ENCODE measurements around the gene DNMT3A.
A peak's percentile ranks its signal among the peaks of the same experiment; 100 is the strongest.

DNMT3A gene

GRCh38 chr2:25266399-25266798, 75.3 kb downstream of the DNMT3A start:
- H3K27ac ChIP-seq (ENCODE audit: low read length, poor library complexity, severe bottlenecking) = no peak overlapping the region
- no peak overlapping the region for H2BK5ac ChIP-seq (ENCODE audit: low read depth, low read length, poor library complexity, severe bottlenecking)
- no peak overlapping the region for H3K9ac ChIP-seq (ENCODE audit: low read length)
- no peak overlapping the region for H2AK5ac ChIP-seq (ENCODE audit: low read length, severe bottlenecking)
- no peak overlapping the region for H3K4me2 ChIP-seq (ENCODE audit: low read length, poor library complexity, severe bottlenecking)
- no peak overlapping the region for H4K91ac ChIP-seq (ENCODE audit: low read length)
- H3K9me3 ChIP-seq (ENCODE audit: control insufficient read depth, low read length) = no peaks in the 10 kb centered on the region
- no peak overlapping the region for H4K8ac ChIP-seq (ENCODE audit: low read length)
- no peak overlapping the region for H2BK12ac ChIP-seq (ENCODE audit: low read length in 2 of 2)
- no peak overlapping the region for H2BK120ac ChIP-seq (ENCODE audit: low read depth, low read length)
- no peak overlapping the region for H2AFZ ChIP-seq (ENCODE audit: low read depth, low read length)
- H3K18ac ChIP-seq (ENCODE audit: low read depth in 1 of 2, low read length in 2 of 2) = no peak overlapping the region
- peaks cover 13% of the 10 kb centered on the region for H3K4me1 ChIP-seq (ENCODE audit: control insufficient read depth, insufficient read depth, low read depth, low read length)
- no peak overlapping the region for H3K14ac ChIP-seq (ENCODE audit: low read length in 2 of 2)
- no peaks in the 10 kb centered on the region for H3K27me3 ChIP-seq (ENCODE audit: control insufficient read depth in 1 of 2, insufficient read depth in 1 of 2, low read length in 2 of 2)
- no peak overlapping the region for H2BK15ac ChIP-seq (ENCODE audit: low read depth, poor library complexity, severe bottlenecking)
- no peak overlapping the region for H3K4me3 ChIP-seq (ENCODE audit: insufficient read depth in 1 of 2, low read depth in 1 of 2, low read length in 2 of 2)
- H3K36me3 ChIP-seq (ENCODE audit: control insufficient read depth in 1 of 2, insufficient read depth in 2 of 2, low read depth in 1 of 2, low read length in 2 of 2) = peaks cover 29 to 31% of the 10 kb centered on the region in 2 experiments
- DNase-seq = no peak
- H3K4ac ChIP-seq (ENCODE audit: low read depth in 1 of 2, low read length in 2 of 2) = no peak overlapping the region
- no peak overlapping the region for H3K23ac ChIP-seq (ENCODE audit: low read length in 2 of 2)
- H3K79me1 ChIP-seq (replicated peaks; ENCODE audit: low read length, poor library complexity, severe bottlenecking) = peaks cover 2% of the 10 kb centered on the region

- Histone ChIP-seq H4K8ac (ENCODE audit: low read length) (peak overlapping the region; percentile 17), H2BK15ac (ENCODE audit: low read depth, poor library complexity, severe bottlenecking) (no peak overlapping the region), H3K4ac (ENCODE audit: low read depth in 1 of 2, low read length in 2 of 2) (no peak overlapping the region), H2BK12ac (ENCODE audit: low read length in 2 of 2) (no peak overlapping the region), H3K4me1 (ENCODE audit: control insufficient read depth, insufficient read depth, low read depth, low read length) (peaks cover 13% of the 10 kb centered on the region), H3K9me3 (ENCODE audit: control insufficient read depth, low read length) (no peaks in the 10 kb centered on the region), H2AFZ (ENCODE audit: low read depth, low read length) (no peak overlapping the region), H3K79me1 (replicated peaks; ENCODE audit: low read length, poor library complexity, severe bottlenecking) (peaks cover 2% of the 10 kb centered on the region), H3K4me3 (ENCODE audit: insufficient read depth in 1 of 2, low read depth in 1 of 2, low read length in 2 of 2) (no peak overlapping the region), H3K14ac (ENCODE audit: low read length in 2 of 2) (no peak overlapping the region), H2AK5ac (ENCODE audit: low read length, severe bottlenecking) (no peak overlapping the region), H3K9ac (ENCODE audit: low read length) (no peak overlapping the region), H2BK120ac (ENCODE audit: low read depth, low read length) (no peak overlapping the region), H3K27ac (ENCODE audit: low read length, poor library complexity, severe bottlenecking) (no peak overlapping the region), H4K91ac (ENCODE audit: low read length) (no peak overlapping the region), H3K23ac (ENCODE audit: low read length in 2 of 2) (no peak overlapping the region), H3K36me3 (ENCODE audit: control insufficient read depth in 1 of 2, insufficient read depth in 2 of 2, low read depth in 1 of 2, low read length in 2 of 2) (peaks cover 29 to 32% of the 10 kb centered on the region in 2 experiments), H3K27me3 (ENCODE audit: control insufficient read depth in 1 of 2, insufficient read depth in 1 of 2, low read length in 2 of 2) (no peaks in the 10 kb centered on the region), H2BK5ac (ENCODE audit: low read depth, low read length, poor library complexity, severe bottlenecking) (no peak overlapping the region), H3K18ac (ENCODE audit: low read depth in 1 of 2, low read length in 2 of 2) (no peak overlapping the region), H3K4me2 (ENCODE audit: low read length, poor library complexity, severe bottlenecking) (no peak overlapping the region)
- DNase-seq = no peak
- 82% methylated on average over 2 of the region's 2 CpGs for WGBS
Measured at GRCh38 chr2:25265802-25266201, 75.9 kb downstream of the DNMT3A start.

GRCh38 chr2:25265001-25265400, 76.7 kb downstream of the DNMT3A start:
- Histone ChIP-seq H3K27ac (ENCODE audit: low read length, poor library complexity, severe bottlenecking) (no peak overlapping the region), H2BK5ac (ENCODE audit: low read depth, low read length, poor library complexity, severe bottlenecking) (no peak overlapping the region), H4K91ac (ENCODE audit: low read length) (no peak overlapping the region), H3K4me1 (ENCODE audit: control insufficient read depth, insufficient read depth, low read depth, low read length) (peaks cover 13% of the 10 kb centered on the region), H3K4me3 (ENCODE audit: insufficient read depth in 1 of 2, low read depth in 1 of 2, low read length in 2 of 2) (no peak overlapping the region), H3K4me2 (ENCODE audit: low read length, poor library complexity, severe bottlenecking) (no peak overlapping the region), H2AK5ac (ENCODE audit: low read length, severe bottlenecking) (no peak overlapping the region), H3K4ac (ENCODE audit: low read depth in 1 of 2, low read length in 2 of 2) (no peak overlapping the region), H2AFZ (ENCODE audit: low read depth, low read length) (no peak overlapping the region), H4K8ac (ENCODE audit: low read length) (no peak overlapping the region), H3K14ac (ENCODE audit: low read length in 2 of 2) (no peak overlapping the region), H2BK12ac (ENCODE audit: low read length in 2 of 2) (no peak overlapping the region), H3K9me3 (ENCODE audit: control insufficient read depth, low read length) (no peaks in the 10 kb centered on the region), H3K23ac (ENCODE audit: low read length in 2 of 2) (no peak overlapping the region), H3K9ac (ENCODE audit: low read length) (peak overlapping the region; percentile 62), H3K36me3 (ENCODE audit: control insufficient read depth in 1 of 2, insufficient read depth in 2 of 2, low read depth in 1 of 2, low read length in 2 of 2) (peaks cover 29 to 32% of the 10 kb centered on the region in 2 experiments), H2BK15ac (ENCODE audit: low read depth, poor library complexity, severe bottlenecking) (no peak overlapping the region), H2BK120ac (ENCODE audit: low read depth, low read length) (no peak overlapping the region), H3K27me3 (ENCODE audit: control insufficient read depth in 1 of 2, insufficient read depth in 1 of 2, low read length in 2 of 2) (no peaks in the 10 kb centered on the region), H3K79me1 (replicated peaks; ENCODE audit: low read length, poor library complexity, severe bottlenecking) (peaks cover 2% of the 10 kb centered on the region), H3K18ac (ENCODE audit: low read depth in 1 of 2, low read length in 2 of 2) (no peak overlapping the region)
- WGBS = 94% methylated on average over 4 of the region's 6 CpGs
- DNase-seq = no peak

GRCh38 chr2:25262288-25262687, 79.4 kb downstream of the DNMT3A start:
- H3K4me2 ChIP-seq (ENCODE audit: low read length, poor library complexity, severe bottlenecking) = no peak overlapping the region
- no peak overlapping the region for H3K18ac ChIP-seq (ENCODE audit: low read depth in 1 of 2, low read length in 2 of 2)
- no peak overlapping the region for H2AK5ac ChIP-seq (ENCODE audit: low read length, severe bottlenecking)
- H2BK120ac ChIP-seq (ENCODE audit: low read depth, low read length) = no peak overlapping the region
- H3K23ac ChIP-seq (ENCODE audit: low read length in 2 of 2) = no peak overlapping the region
- no peak overlapping the region for H3K4ac ChIP-seq (ENCODE audit: low read depth in 1 of 2, low read length in 2 of 2)
- no peak overlapping the region for H2BK5ac ChIP-seq (ENCODE audit: low read depth, low read length, poor library complexity, severe bottlenecking)
- no peak overlapping the region for H4K8ac ChIP-seq (ENCODE audit: low read length)
- H3K79me1 ChIP-seq (replicated peaks; ENCODE audit: low read length, poor library complexity, severe bottlenecking) = peaks cover 1% of the 10 kb centered on the region
- no peaks in the 10 kb centered on the region for H3K9me3 ChIP-seq (ENCODE audit: control insufficient read depth, low read length)
- no peak overlapping the region for H2BK15ac ChIP-seq (ENCODE audit: low read depth, poor library complexity, severe bottlenecking)
- H4K91ac ChIP-seq (ENCODE audit: low read length) = no peak overlapping the region
- H2AFZ ChIP-seq (ENCODE audit: low read depth, low read length) = no peak overlapping the region
- no peak overlapping the region for H3K4me3 ChIP-seq (ENCODE audit: insufficient read depth in 1 of 2, low read depth in 1 of 2, low read length in 2 of 2)
- DNase-seq = no peak
- H2BK12ac ChIP-seq (ENCODE audit: low read length in 2 of 2) = no peak overlapping the region
- H3K14ac ChIP-seq (ENCODE audit: low read length in 2 of 2) = no peak overlapping the region
- H3K27ac ChIP-seq (ENCODE audit: low read length, poor library complexity, severe bottlenecking) = no peak overlapping the region
- peaks cover 8% of the 10 kb centered on the region for H3K4me1 ChIP-seq (ENCODE audit: control insufficient read depth, insufficient read depth, low read depth, low read length)
- no CpG with 5 or more reads among the region's 1 CpG for WGBS
- H3K9ac ChIP-seq (ENCODE audit: low read length) = no peak overlapping the region
- no peaks in the 10 kb centered on the region for H3K27me3 ChIP-seq (ENCODE audit: control insufficient read depth in 1 of 2, insufficient read depth in 1 of 2, low read length in 2 of 2)
- H3K36me3 ChIP-seq (ENCODE audit: control insufficient read depth in 1 of 2, insufficient read depth in 2 of 2, low read depth in 1 of 2, low read length in 2 of 2) = peaks cover 18 to 23% of the 10 kb centered on the region in 2 experiments
